Large intestine (tissue), 3 donors: ENCODE data around the gene FAM200C. TPM values are rescaled to one million over a fixed set of nuclear protein-coding genes. Genes with fewer than 3 reads are reported as not detected.

Source experiments
- DNase-seq, 2 donors: peaks; one replicate each; pipeline versions ENCODE4 v3.0.0 to v3.0.0-alpha.2; 2013
- H3K27ac ChIP-seq: one replicate; pipeline ENCODE4 v1.5.1; 2013; ENCODE audit warnings: low read length
- H3K27me3 ChIP-seq: 2 replicates; pipeline ENCODE4 v1.6.1; 2013; ENCODE audit warnings: low read length; ENCODE audit not compliant: control insufficient read depth, insufficient read depth
- H3K36me3 ChIP-seq: 2 replicates; pipeline ENCODE4 v1.6.1; 2013; ENCODE audit warnings: low read length; ENCODE audit not compliant: control insufficient read depth, insufficient read depth
- H3K4me1 ChIP-seq: one replicate; pipeline ENCODE4 v1.6.1; 2013; ENCODE audit warnings: low read length; ENCODE audit not compliant: control insufficient read depth, insufficient read depth
- H3K4me3 ChIP-seq: one replicate; pipeline ENCODE4 v1.5.1; 2013; ENCODE audit warnings: low read length
- H3K9me3 ChIP-seq: one replicate; pipeline ENCODE4 v1.6.1; 2013; ENCODE audit warnings: mild to moderate bottlenecking, low read depth, low read length, moderate library complexity; ENCODE audit not compliant: control insufficient read depth
- WGBS: methylation state at CpG from one replicate; pipeline ENCODE4 v1.1.5; 2013; ENCODE audit warnings: low lambda C conversion rate; ENCODE audit not compliant: insufficient coverage; 5-methylcytosine and 5-hydroxymethylcytosine counted together
- polyA plus RNA-seq: library from polyadenylated mRNA; unstranded; fragments of 120-200 nt; gene quantifications from one replicate; pipeline ENCODE4 v1.2.1, GENCODE V29; 2013

Gene FAM200C
- polyA plus RNA-seq, 1 donor = 7.8 TPM

DNA sequence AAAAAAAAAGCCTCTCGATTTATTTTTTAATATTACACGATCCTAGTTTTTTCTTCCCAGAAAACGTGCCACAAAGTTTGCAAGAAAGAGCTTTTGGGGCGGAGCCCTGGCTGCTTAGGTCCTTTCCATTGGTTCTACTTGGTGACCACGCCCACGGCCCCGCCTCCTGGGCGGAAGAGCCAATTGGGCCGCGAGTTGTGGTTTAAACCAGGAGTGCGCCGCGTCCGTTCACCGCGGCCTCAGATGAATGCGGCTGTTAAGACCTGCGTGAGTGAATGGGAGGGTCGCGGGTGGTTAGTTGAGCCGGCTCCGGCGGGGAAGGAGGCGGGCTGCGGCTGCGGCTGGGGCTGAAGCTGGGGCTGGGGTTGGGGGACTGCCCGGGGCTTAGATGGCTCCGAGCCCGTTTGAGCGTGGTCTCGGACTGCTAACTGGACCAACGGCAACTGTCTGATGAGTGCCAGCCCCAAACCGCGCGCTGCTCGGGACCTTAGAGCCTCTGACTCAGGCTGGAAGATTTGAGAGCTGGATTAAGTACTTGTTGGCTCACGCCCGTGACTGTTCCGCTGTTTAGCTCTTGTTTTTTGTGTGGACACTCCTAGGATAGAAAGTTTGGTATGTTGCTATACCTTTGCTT, 21.9 kb upstream of the FAM200C start, which contains the start of gene PTTG1:
TSS of gene PTTG1 (plus strand) at position 231 of the 634 bp plus-strand sequence. CDS start 458 bp downstream, outside the sequence.
- Histone ChIP-seq H3K36me3 (no peaks in the 10 kb centered on the region), H3K4me1 (peaks cover 8% of the 10 kb centered on the region), H3K27me3 (no peaks in the 10 kb centered on the region), H3K9me3 (no peaks in the 10 kb centered on the region), H3K4me3 (peak within 1 kb of the TSS; percentile 72), H3K27ac (peak within 1 kb of the TSS; percentile 30)
- 0% methylated on average over 1 of the region's 39 CpGs for WGBS
- DNase-seq = peak; percentile 96 to 97

DNA sequence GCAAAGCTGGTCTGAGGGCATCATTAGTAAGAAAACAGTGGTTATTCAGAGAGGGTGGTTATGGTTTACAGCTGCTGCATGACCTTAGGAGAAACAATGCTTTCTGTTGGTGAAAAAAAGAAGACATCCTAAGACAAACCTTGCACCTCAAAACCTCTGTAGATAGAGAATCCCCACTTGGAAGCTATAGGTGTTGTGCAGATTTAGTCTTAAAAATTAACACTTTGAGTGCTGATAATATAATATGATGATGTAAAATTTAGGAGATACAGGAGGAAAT, 20.4 kb upstream of the FAM200C start:
- Histone ChIP-seq H3K4me3 (no peak overlapping the region), H3K27me3 (no peaks in the 10 kb centered on the region), H3K4me1 (peaks cover 8% of the 10 kb centered on the region)

DNA sequence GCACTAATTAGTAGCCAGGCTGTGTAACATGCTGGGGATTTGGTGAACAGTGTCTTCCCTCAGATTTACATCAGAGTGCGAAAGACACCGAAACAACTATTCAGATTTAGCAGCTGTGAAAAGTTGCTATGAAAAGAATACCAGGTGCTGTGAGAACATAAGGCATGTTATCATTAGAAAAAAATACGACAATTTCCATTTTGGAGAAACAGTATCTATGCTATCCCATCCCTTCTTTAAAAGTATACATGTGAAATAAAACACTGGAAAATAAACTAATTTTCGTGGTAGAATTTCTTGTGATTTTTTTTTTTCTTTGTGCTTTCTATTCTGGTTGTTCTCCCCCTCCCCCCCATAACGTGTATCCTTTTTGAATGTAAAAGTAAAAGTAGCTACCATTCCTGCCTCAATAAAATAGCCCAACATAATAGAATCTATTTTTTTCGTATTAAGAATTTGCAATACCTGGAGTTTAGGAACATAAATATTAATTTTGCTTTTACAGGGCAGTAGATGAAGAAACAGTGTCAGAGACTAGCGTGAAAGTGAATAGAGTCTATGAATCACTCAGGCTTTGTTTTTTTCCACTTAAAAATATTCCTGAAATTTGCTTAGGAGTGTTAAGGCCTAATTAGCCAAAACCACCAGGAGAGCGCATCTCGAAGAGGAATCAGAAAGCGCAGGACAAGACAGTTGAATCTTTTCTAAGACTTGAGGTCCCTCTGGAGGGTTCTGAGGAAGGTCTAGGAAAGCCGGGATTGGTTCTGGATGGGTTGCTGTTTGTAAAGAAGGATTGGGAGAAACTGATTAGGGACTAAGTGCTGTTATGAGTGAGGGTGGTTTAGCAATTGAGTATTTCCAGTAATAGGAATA, 19.8 kb upstream of the FAM200C start:
- H3K9me3 ChIP-seq = no peaks in the 10 kb centered on the region
- H3K27me3 ChIP-seq = no peaks in the 10 kb centered on the region
- no peaks in the 10 kb centered on the region for H3K36me3 ChIP-seq
- H3K27ac ChIP-seq = peak overlapping the region; percentile 82
- H3K4me3 ChIP-seq = peak overlapping the region; percentile 78
- H3K4me1 ChIP-seq = peaks cover 8% of the 10 kb centered on the region
- WGBS = 47% methylated on average over 5 of the region's 11 CpGs
- no peak for DNase-seq

More for the DNA sequence above, 20.4 kb upstream of the FAM200C start:
- no peak for DNase-seq
- H3K9me3 ChIP-seq = no peaks in the 10 kb centered on the region
- H3K27ac ChIP-seq = no peak overlapping the region
- no peaks in the 10 kb centered on the region for H3K36me3 ChIP-seq

DNA sequence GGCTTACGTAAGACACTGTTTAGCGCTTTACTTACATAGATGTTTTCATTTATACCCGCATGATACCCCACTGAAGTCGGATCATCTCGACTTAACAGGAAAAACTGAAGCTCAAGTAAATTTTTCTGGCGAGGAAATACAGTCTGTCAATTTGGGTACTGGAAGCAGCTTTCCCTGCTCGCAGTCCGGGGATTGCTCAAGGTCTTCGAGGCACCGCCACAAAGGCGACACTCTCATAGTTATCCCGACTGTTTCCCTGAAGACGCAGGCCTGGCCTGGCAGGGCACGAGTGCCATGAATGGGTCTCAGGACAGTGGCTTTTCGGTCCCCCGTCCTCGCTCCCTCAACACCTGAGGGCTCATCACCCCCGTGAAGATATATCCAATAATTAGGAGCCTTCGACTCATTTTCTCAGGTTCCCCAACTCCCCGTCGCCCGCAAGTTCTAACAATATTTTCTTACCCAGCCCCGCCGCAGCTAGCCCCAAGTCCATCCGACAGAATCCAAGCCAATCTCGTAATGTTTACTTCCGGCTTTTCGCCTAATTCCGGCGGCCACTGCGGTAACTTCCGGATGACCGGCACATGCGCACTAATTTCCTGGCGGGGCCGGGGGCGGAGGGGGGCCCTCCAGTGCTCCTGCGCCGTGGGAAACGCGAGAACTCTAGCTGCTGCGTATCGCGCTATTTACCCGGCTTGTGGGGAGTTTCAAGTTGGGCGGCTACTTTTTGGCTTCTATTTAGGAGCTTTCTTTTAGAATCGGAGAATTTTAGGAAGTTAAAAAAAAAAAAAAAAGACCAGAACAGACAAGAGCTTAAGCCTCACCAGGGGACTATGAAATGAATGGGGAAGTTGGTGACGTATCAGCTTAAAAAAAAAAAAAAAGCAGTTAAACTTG, 19.0 kb upstream of the FAM200C start, which contains the start of gene SLU7:
TSS of gene SLU7 (minus strand) at position 521 of the 897 bp plus-strand sequence. CDS start 3,787 bp downstream, outside the sequence.
- H3K27me3 ChIP-seq = no peaks in the 10 kb centered on the region
- no peaks in the 10 kb centered on the region for H3K9me3 ChIP-seq
- H3K27ac ChIP-seq = peak within 1 kb of the TSS; percentile 82
- H3K36me3 ChIP-seq = peaks cover 3% of the 10 kb centered on the region
- 0% methylated on average over 3 of the region's 48 CpGs for WGBS
- peak; percentile 95 to 97 for DNase-seq
- peak within 1 kb of the TSS; percentile 78 for H3K4me3 ChIP-seq
- H3K4me1 ChIP-seq = peaks cover 8% of the 10 kb centered on the region

DNA sequence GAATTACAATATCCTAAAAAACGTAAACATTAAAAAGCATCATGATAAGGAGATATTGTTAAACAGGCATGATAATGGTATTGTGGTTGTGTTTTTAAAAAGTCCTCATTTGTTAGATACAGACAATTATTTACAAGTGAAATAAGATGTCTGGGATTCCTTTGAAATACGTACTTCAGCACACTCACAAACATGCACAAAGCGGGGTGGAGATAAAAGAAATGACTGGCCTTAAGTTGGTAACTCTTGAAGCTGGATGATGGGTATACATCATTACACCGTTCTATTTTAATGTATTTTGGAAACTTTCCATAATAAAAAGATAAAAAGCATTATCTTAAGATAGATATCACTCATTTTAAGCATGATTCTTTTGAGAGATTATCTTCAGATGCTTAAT, 1.0 kb downstream of the FAM200C start:
- WGBS = 83% methylated on average over 1 of the region's 4 CpGs
- H3K27ac ChIP-seq = no peak overlapping the region
- no peaks in the 10 kb centered on the region for H3K27me3 ChIP-seq
- no peaks in the 10 kb centered on the region for H3K9me3 ChIP-seq
- H3K36me3 ChIP-seq = peaks cover 16% of the 10 kb centered on the region
- H3K4me1 ChIP-seq = no peaks in the 10 kb centered on the region
- DNase-seq = no peak
- peak overlapping the region; percentile 71 for H3K4me3 ChIP-seq

DNA sequence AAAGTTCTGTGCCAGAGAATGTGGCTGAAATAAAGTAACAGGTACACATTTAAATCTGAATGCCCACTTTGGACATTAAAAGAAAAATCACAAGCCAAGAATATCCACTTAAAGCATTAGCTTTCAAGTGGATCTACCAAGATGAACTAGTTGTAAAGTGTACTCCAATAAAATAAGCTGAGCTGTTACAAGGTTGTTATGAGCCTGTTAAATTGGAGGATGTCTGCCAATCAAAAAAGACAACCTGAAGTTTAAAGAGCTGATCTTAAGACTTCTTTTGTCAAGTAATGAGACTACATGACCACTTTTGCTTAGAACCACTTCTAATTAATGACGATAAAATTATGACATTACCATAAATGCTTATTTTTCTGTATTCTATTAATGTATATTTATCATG, 2.4 kb downstream of the FAM200C start:
- Histone ChIP-seq H3K4me1 (no peaks in the 10 kb centered on the region), H3K36me3 (peaks cover 8% of the 10 kb centered on the region), H3K27me3 (no peaks in the 10 kb centered on the region), H3K9me3 (no peaks in the 10 kb centered on the region), H3K4me3 (no peak overlapping the region), H3K27ac (no peak overlapping the region)
- no peak for DNase-seq
- WGBS = no CpG with 5 or more reads among the region's 1 CpG

DNA sequence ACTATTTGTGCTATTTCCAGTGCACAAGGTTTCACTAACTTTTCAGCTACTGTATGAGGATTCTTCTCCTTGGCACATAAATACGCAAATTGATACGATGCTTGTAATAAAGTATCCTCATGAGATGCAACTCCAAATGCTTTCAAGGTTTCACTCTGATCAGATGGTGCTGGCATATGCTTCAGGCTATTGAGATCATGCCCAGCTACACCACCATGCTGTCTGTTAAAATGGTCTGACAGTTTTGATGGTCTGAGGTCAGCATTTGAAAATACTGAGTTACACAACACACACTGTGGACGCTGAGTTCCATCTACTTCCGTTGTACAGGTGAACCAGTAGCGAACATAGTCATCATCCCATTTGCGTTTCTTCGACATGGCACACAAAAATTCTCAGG, 4.7 kb downstream of the FAM200C start:
- H3K9me3 ChIP-seq = no peaks in the 10 kb centered on the region
- H3K4me1 ChIP-seq = no peaks in the 10 kb centered on the region
- no peaks in the 10 kb centered on the region for H3K36me3 ChIP-seq
- no CpG with 5 or more reads among the region's 7 CpGs for WGBS
- no peak for DNase-seq
- H3K27ac ChIP-seq = no peak overlapping the region
- no peaks in the 10 kb centered on the region for H3K27me3 ChIP-seq
- H3K4me3 ChIP-seq = no peak overlapping the region

DNA sequence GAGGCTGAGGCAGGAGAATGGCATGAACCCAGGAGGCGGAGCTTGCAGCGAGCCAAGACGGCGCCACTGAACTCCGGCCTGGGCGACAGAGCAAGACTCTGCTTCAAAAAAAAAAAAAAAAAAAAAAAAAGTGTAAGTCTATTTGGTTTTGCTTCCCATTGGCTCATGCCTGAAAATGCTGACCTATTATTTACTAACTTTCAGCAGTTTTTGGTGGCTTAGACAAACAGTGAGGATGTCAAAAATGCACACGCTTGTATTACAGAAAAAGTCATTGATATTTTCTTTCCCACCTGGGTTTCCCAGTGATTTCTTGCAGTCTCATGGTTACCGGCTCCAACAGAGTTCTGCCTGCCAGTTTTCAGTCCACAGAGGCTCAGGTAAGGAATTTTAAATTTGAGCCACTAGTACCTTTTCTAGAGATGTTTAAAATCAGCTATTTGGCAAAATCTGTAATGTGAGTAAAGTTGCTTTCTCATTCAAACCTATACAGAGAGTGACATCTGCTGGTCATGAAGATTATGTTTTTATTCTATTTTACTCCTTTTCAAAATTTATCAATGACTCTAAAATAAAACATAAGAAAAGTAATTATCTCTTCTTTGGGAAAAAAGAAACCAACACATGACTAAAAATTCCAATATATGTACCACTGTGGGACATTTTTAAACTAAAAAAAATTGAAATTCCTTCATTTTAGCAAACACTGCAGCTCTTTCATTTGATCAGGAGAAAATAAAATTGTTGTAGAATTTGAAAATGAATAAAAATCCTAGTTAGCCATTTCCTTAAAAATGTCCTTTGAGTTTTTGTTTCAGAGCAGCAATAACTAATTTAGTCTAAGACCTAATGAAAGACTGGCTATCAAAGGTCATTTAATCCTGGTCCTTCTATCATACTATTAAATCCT, 8.8 kb downstream of the FAM200C start:
- H3K4me3 ChIP-seq = no peak overlapping the region
- H3K4me1 ChIP-seq = no peaks in the 10 kb centered on the region
- peaks cover 16% of the 10 kb centered on the region for H3K9me3 ChIP-seq
- no peaks in the 10 kb centered on the region for H3K27me3 ChIP-seq
- no peak for DNase-seq
- no CpG with 5 or more reads among the region's 8 CpGs for WGBS
- H3K27ac ChIP-seq = no peak overlapping the region
- H3K36me3 ChIP-seq = no peaks in the 10 kb centered on the region

DNA sequence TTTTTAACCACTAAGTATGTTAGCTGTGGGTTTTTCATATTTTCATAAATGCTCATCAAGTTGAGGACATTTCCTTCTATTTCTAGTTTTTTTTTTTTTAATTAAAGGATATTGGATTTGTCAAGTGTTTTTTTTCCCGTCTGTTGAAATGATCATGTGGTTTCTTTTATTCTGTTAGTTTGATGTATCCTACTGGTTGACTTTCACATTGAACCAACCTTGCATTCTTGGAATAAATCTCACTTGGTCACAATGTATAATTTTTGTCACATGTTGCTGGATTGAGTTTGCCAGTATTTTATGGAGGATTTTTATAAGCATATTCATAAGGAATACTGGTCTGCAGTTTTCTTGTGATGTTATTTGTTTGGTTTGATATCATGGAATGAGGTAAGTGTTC, 12.4 kb downstream of the FAM200C start:
- H3K36me3 ChIP-seq = no peaks in the 10 kb centered on the region
- no peaks in the 10 kb centered on the region for H3K27me3 ChIP-seq
- H3K4me3 ChIP-seq = no peak overlapping the region
- no CpG with 5 or more reads among the region's 1 CpG for WGBS
- DNase-seq = no peak
- H3K27ac ChIP-seq = no peak overlapping the region
- peaks cover 16% of the 10 kb centered on the region for H3K9me3 ChIP-seq
- H3K4me1 ChIP-seq = no peaks in the 10 kb centered on the region
